Neural cell (in vitro differentiated cells): Measurements from ENCODE around the gene AICDA.

Experiments
- CTCF ChIP-seq: fragments of 450-650 bp; IDR thresholded peaks from 2 replicates; pipeline ENCODE4 v1.5.1; 2014; ENCODE audit warnings: antibody characterized with exemption, mild to moderate bottlenecking, moderate library complexity; ENCODE audit not compliant: poor library complexity, severe bottlenecking
- EP300 ChIP-seq: fragments of 450-650 bp; conservative IDR thresholded peaks from 2 replicates; pipeline ENCODE4 v1.6.1; 2014; ENCODE audit warnings: antibody characterized with exemption, mild to moderate bottlenecking, moderate library complexity; ENCODE audit not compliant: poor library complexity, severe bottlenecking
- POLR2AphosphoS5 ChIP-seq: IDR thresholded peaks from 2 replicates; pipeline ENCODE4 v1.6.1; 2012

GRCh38 chr12:8628731-8629130, 16.1 kb upstream of the AICDA start:
- TF ChIP-seq CTCF (no peak), EP300 (no peak), POLR2AphosphoS5 (no peak)
